Loucy (cell line): Measurements from ENCODE around the gene PAFAH1B2.

ENCODE experiments used
- H2AFZ ChIP-seq: fragments of 200-600 bp; sonication (generic); 2 replicates; pipeline ENCODE4 v1.6.0; 2016; ENCODE audit warnings: antibody characterized with exemption, mild to moderate bottlenecking, low read length, moderate library complexity
- H3F3A ChIP-seq: fragments of 200-600 bp; 2 replicates; pipeline ENCODE4 v1.6.0; 2016; ENCODE audit warnings: antibody characterized with exemption, low read depth, mild to moderate bottlenecking
- H3K27me3 ChIP-seq: fragments of 200-600 bp; sonication (generic); 2 replicates; pipeline ENCODE4 v1.6.1; 2014; ENCODE audit warnings: low read length, mild to moderate bottlenecking; ENCODE audit not compliant: insufficient read depth, poor library complexity, severe bottlenecking
- H3K36me3 ChIP-seq: fragments of 200-600 bp; sonication (generic); 2 replicates; pipeline ENCODE4 v1.6.1; 2016; ENCODE audit warnings: low read length; ENCODE audit not compliant: insufficient read depth
- H3K4me1 ChIP-seq: fragments of 200-600 bp; sonication (generic); 2 replicates; pipeline ENCODE4 v1.5.1; 2014; ENCODE audit warnings: low read length, mild to moderate bottlenecking; ENCODE audit not compliant: insufficient read depth, poor library complexity, severe bottlenecking
- H3K4me2 ChIP-seq: fragments of 200-600 bp; sonication (generic); 2 replicates; pipeline ENCODE4 v1.6.0; 2014; ENCODE audit warnings: antibody characterized with exemption, low read length, low read depth, mild to moderate bottlenecking; ENCODE audit not compliant: poor library complexity, severe bottlenecking
- H3K4me3 ChIP-seq: fragments of 200-600 bp; sonication (generic); 2 replicates; pipeline ENCODE4 v1.5.1; 2014; ENCODE audit warnings: low read length, mild to moderate bottlenecking, mixed read lengths; ENCODE audit not compliant: poor library complexity, severe bottlenecking
- H3K79me2 ChIP-seq: fragments of 200-600 bp; sonication (generic); 2 replicates; pipeline ENCODE4 v1.6.1; 2014; ENCODE audit warnings: low read length; ENCODE audit not compliant: insufficient read depth
- H3K9ac ChIP-seq: fragments of 200-600 bp; sonication (generic); 2 replicates; pipeline ENCODE4 v1.6.0; 2014; ENCODE audit warnings: mild to moderate bottlenecking, low read depth, low read length, moderate library complexity; ENCODE audit not compliant: poor library complexity, severe bottlenecking
- H3K9me2 ChIP-seq: fragments of 200-600 bp; sonication (generic); replicated peaks from 2 replicates; pipeline ENCODE4 v1.6.1; 2016; ENCODE audit warnings: low read depth, low read length, mixed read lengths
- H3K9me3 ChIP-seq: fragments of 200-600 bp; sonication (generic); 2 replicates; pipeline ENCODE4 v1.6.1; 2014; ENCODE audit warnings: mild to moderate bottlenecking, antibody characterized with exemption, low read length, low read depth; ENCODE audit not compliant: insufficient read depth
- H4K20me1 ChIP-seq: fragments of 200-600 bp; sonication (generic); 2 replicates; pipeline ENCODE4 v1.6.0; 2014; ENCODE audit warnings: antibody characterized with exemption, low read length, mild to moderate bottlenecking; ENCODE audit not compliant: insufficient read depth, poor library complexity, severe bottlenecking
- EZH2phosphoT487 ChIP-seq: fragments of 200-600 bp; IDR thresholded peaks from 2 replicates; pipeline ENCODE4 v1.6.1; 2018; ENCODE audit warnings: antibody characterized with exemption, mild to moderate bottlenecking, moderate library complexity, borderline replicate concordance
- TF ChIP-seq, protein P1 (sequence below): fragments of 200-600 bp; sonication (generic); conservative IDR thresholded peaks from 2 replicates; pipeline ENCODE4 v1.5.1; 2014; ENCODE audit warnings: mild to moderate bottlenecking, antibody characterized with exemption, low read length

Gene PAFAH1B2

DNA sequence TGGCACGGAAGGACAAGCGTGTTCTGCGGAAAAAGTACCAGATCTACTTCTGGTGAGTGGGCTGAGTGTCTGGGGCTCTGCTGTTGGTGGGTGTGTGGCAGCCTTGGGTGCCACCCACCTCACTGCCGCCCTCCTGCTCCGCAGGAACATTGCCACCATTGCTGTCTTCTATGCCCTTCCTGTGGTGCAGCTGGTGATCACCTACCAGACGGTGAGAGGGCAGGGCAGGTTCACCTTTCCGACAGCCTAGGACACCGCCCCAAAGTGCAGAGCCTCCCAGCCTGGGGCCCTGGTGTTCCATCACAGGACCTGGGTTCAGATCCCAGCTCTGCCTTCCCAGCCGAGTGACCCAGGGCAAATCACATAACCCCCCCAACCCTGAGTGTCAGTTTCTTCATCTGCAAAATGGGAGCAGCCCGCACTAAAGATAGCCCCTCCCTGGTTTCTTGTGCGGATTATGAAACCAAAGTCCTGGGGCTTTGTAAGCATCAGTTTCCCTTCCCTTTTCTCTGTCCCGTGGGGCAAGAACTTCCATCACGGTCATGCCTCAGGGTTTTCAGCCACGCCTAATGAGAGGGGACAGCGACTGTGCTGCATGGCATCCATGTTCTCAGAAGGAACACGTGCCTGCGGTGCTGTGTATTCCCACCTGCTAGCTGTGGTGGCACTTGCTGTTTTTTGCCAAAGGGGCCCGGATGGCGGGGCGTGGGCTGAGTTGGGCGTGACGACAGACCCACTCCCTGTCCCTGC lies 45.3 kb downstream of the PAFAH1B2 start:
- Histone ChIP-seq H3K9me3 (no peaks in the 10 kb centered on the region), H3K9me2 (no peaks in the 10 kb centered on the region), H3K4me2 (no peak overlapping the region), H3F3A (no peaks in the 10 kb centered on the region), H4K20me1 (no peaks in the 10 kb centered on the region), H2AFZ (no peak overlapping the region), H3K9ac (no peak overlapping the region), H3K4me3 (no peak overlapping the region), H3K79me2 (no peaks in the 10 kb centered on the region), H3K27me3 (no peaks in the 10 kb centered on the region), H3K36me3 (no peaks in the 10 kb centered on the region; the same call in 1 of the 2 replicates), H3K4me1 (no peaks in the 10 kb centered on the region)
- no peak for TF ChIP-seq EZH2phosphoT487

DNA sequence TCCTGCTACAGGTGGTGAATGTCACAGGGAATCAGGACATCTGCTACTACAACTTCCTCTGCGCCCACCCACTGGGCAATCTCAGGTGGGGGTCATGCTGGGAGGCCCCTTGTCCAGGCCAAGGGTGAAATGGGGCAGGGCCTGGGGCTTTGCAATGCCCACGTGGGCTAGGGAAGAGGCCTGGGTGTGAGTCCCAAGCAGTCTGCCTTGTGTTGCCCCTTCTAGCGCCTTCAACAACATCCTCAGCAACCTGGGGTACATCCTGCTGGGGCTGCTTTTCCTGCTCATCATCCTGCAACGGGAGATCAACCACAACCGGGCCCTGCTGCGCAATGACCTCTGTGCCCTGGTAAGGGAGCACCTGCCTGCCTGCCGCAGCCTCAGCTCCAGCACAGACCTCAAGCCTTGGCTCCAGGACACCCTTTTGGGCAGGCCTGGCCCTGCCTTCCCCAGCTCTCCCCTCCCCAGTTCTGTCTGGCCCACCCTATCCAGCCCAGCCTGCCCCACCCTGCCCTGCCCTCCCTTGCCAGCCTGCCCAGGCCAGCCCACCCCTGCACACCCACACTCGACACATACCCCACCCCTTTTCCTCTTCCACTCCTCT lies 46.0 kb downstream of the PAFAH1B2 start:
- Histone ChIP-seq H2AFZ (no peak overlapping the region), H3K9me3 (no peaks in the 10 kb centered on the region), H3K4me1 (no peaks in the 10 kb centered on the region), H3K9me2 (no peaks in the 10 kb centered on the region), H3K9ac (no peak overlapping the region), H3K4me3 (no peak overlapping the region), H4K20me1 (no peaks in the 10 kb centered on the region), H3F3A (no peaks in the 10 kb centered on the region), H3K79me2 (no peaks in the 10 kb centered on the region), H3K27me3 (no peaks in the 10 kb centered on the region), H3K4me2 (no peak overlapping the region), H3K36me3 (no peaks in the 10 kb centered on the region; the same call in 1 of the 2 replicates)
- TF ChIP-seq, protein P1, sequence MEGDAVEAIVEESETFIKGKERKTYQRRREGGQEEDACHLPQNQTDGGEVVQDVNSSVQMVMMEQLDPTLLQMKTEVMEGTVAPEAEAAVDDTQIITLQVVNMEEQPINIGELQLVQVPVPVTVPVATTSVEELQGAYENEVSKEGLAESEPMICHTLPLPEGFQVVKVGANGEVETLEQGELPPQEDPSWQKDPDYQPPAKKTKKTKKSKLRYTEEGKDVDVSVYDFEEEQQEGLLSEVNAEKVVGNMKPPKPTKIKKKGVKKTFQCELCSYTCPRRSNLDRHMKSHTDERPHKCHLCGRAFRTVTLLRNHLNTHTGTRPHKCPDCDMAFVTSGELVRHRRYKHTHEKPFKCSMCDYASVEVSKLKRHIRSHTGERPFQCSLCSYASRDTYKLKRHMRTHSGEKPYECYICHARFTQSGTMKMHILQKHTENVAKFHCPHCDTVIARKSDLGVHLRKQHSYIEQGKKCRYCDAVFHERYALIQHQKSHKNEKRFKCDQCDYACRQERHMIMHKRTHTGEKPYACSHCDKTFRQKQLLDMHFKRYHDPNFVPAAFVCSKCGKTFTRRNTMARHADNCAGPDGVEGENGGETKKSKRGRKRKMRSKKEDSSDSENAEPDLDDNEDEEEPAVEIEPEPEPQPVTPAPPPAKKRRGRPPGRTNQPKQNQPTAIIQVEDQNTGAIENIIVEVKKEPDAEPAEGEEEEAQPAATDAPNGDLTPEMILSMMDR, result no peak
- TF ChIP-seq EZH2phosphoT487, result no peak

DNA sequence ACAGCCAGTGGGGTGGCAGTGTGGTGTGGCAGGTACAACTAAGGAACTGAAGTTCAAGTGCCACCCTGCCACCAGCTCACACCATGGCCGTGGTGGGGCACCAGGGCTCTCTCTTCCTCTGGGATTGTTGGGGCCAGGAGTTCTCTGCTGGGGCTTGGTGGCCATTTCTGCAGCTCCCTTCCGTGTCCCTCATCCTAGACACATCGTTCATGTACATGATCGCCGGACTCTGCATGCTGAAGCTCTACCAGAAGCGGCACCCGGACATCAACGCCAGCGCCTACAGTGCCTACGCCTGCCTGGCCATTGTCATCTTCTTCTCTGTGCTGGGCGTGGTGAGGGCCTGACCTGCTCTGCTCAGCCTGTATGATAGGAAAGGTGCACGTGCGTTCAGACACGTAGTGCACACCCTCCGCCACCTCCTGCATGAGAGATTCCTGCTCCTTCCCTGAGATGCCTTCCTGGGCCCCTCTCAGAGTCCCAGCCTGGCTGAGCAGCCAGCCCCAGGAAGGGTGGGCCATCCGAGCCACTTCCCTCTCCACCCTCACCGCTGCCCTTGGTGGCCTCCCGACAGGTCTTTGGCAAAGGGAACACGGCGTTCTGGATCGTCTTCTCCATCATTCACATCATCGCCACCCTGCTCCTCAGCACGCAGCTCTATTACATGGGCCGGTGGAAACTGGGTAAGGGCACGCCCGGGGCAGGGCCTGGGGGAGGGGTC lies 47.8 kb downstream of the PAFAH1B2 start:
- no peak overlapping the region for H2AFZ ChIP-seq
- no peak overlapping the region for H3K4me3 ChIP-seq
- no peaks in the 10 kb centered on the region for H3K4me1 ChIP-seq
- no peaks in the 10 kb centered on the region for H3K9me3 ChIP-seq
- no peaks in the 10 kb centered on the region for H3K9me2 ChIP-seq
- no peak overlapping the region for H3K9ac ChIP-seq
- H3F3A ChIP-seq, result no peaks in the 10 kb centered on the region
- no peaks in the 10 kb centered on the region for H3K79me2 ChIP-seq
- H3K27me3 ChIP-seq, result no peaks in the 10 kb centered on the region
- no peak overlapping the region for H3K4me2 ChIP-seq
- TF ChIP-seq EZH2phosphoT487, result no peak
- TF ChIP-seq, protein P1, result no peak
- H3K36me3 ChIP-seq, result no peaks in the 10 kb centered on the region; the same call in 1 of the 2 replicates
- H4K20me1 ChIP-seq, result no peaks in the 10 kb centered on the region
